Fibroblast of lung (primary cell): Measurements from ENCODE around the gene WDPCP. TPM values are rescaled to one million over a fixed set of nuclear protein-coding genes. Genes with fewer than 3 reads are reported as not detected.

Source experiments
- DNase-seq, 2 donors: peaks; one replicate each; pipeline versions ENCODE4 v3.0.0 to v3.0.0-alpha.2; 2010; ENCODE audit warnings: low read depth in 2 of 2
- H2AFZ ChIP-seq: 2 replicates; pipeline ENCODE4 v1.5.1; 2012; ENCODE audit warnings: low read length, control low read depth, inconsistent platforms
- H3K27ac ChIP-seq: 2 replicates; pipeline ENCODE4 v1.5.1; 2011; ENCODE audit warnings: low read length, control low read depth; ENCODE audit not compliant: insufficient read depth
- H3K27me3 ChIP-seq: 2 replicates; pipeline ENCODE4 v1.5.1; 2011; ENCODE audit warnings: mild to moderate bottlenecking, low read length; ENCODE audit not compliant: control insufficient read depth, insufficient read depth
- H3K36me3 ChIP-seq: 2 replicates; pipeline ENCODE4 v1.5.1; 2011; ENCODE audit warnings: low read length; ENCODE audit not compliant: control insufficient read depth, insufficient read depth
- H3K4me1 ChIP-seq: 2 replicates; pipeline ENCODE4 v1.5.1; 2011; ENCODE audit warnings: low read length; ENCODE audit not compliant: control insufficient read depth, insufficient read depth; ENCODE audit errors: extremely low read depth
- H3K4me2 ChIP-seq: 2 replicates; pipeline ENCODE4 v1.5.1; 2011; ENCODE audit warnings: low read length, control low read depth; ENCODE audit not compliant: insufficient read depth; ENCODE audit errors: extremely low read depth
- H3K4me3 ChIP-seq, 4 experiments: fragments of 200-600 bp in 1 of 4; sonication (generic) in 1 of 4; replicated peaks in 1 of 4; 2 replicates each; pipeline ENCODE4 v1.5.1; 2011 to 2016; ENCODE audit warnings: low read length in 4 of 4, low read depth in 3 of 4, mild to moderate bottlenecking in 3 of 4, control low read depth in 2 of 4, inconsistent platforms in 1 of 4, mixed read lengths in 1 of 4; ENCODE audit not compliant: insufficient read depth in 1 of 4; ENCODE audit errors: control extremely low read depth in 1 of 4
- H3K79me2 ChIP-seq: 2 replicates; pipeline ENCODE4 v1.5.1; 2012; ENCODE audit warnings: mild to moderate bottlenecking, low read length, inconsistent platforms; ENCODE audit not compliant: control insufficient read depth, insufficient read depth
- H3K9ac ChIP-seq: 2 replicates; pipeline ENCODE4 v1.5.1; 2011; ENCODE audit warnings: mild to moderate bottlenecking, low read length, control low read depth; ENCODE audit not compliant: insufficient read depth
- H3K9me3 ChIP-seq: 2 replicates; pipeline ENCODE4 v1.5.1; 2012; ENCODE audit warnings: low read depth, low read length; ENCODE audit not compliant: control insufficient read depth, insufficient read depth
- H4K20me1 ChIP-seq: 2 replicates; pipeline ENCODE4 v1.5.1; 2011; ENCODE audit warnings: low read length; ENCODE audit not compliant: control insufficient read depth, insufficient read depth; ENCODE audit errors: extremely low read depth
- EZH2 ChIP-seq: IDR thresholded peaks from 2 replicates; pipeline ENCODE4 v1.5.1; 2012; ENCODE audit warnings: low read length, control low read depth, mild to moderate bottlenecking; ENCODE audit errors: missing control alignments
- polyA minus RNA-seq: library from RNA; depleted of rRNA, polyadenylated mRNA; stranded (reverse); fragments of >200 nt; gene quantifications from 2 replicates; pipeline ENCODE4 v1.2.3, GENCODE V29; 2011; ENCODE audit warnings: low replicate concordance
- polyA plus RNA-seq, 2 donors: library from polyadenylated mRNA; depleted of rRNA in 1 of 2; stranded (reverse) in 1 of 2; unstranded in 1 of 2; fragments of >200 nt; gene quantifications; 2 replicates each; pipeline ENCODE4 v1.2.1, GENCODE V29; 2011 to 2012; ENCODE audit warnings: missing spikeins in 1 of 2
- total RNA-seq: library from RNA; depleted of rRNA; stranded (reverse); fragments of >200 nt; gene quantifications from 2 replicates; pipeline ENCODE4 v1.2.1, GENCODE V29; 2014
- TF ChIP-seq, protein P1 (sequence below), 2 donors: IDR thresholded peaks in 1 of 2; conservative IDR thresholded peaks in 1 of 2; 1 replicate in 1 of 2; 2 replicates in 1 of 2; pipeline ENCODE4 v1.5.1; 2011 to 2012; ENCODE audit warnings: low read length in 2 of 2, control low read depth in 1 of 2, inconsistent platforms in 1 of 2, low read depth in 1 of 2, mild to moderate bottlenecking in 1 of 2

Gene WDPCP, protein sequence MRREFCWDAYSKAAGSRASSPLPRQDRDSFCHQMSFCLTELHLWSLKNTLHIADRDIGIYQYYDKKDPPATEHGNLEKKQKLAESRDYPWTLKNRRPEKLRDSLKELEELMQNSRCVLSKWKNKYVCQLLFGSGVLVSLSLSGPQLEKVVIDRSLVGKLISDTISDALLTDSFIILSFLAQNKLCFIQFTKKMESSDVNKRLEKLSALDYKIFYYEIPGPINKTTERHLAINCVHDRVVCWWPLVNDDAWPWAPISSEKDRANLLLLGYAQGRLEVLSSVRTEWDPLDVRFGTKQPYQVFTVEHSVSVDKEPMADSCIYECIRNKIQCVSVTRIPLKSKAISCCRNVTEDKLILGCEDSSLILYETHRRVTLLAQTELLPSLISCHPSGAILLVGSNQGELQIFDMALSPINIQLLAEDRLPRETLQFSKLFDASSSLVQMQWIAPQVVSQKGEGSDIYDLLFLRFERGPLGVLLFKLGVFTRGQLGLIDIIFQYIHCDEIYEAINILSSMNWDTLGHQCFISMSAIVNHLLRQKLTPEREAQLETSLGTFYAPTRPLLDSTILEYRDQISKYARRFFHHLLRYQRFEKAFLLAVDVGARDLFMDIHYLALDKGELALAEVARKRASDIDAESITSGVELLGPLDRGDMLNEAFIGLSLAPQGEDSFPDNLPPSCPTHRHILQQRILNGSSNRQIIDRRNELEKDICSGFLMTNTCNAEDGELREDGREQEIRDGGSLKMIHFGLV
- 8.4 and 8.7 TPM in 2 replicates for total RNA-seq
- polyA plus RNA-seq, result 3.5 and 5.2 TPM in 2 replicates
- 1.8 and 2.5 TPM in 2 replicates for polyA plus RNA-seq (2012)
- 6.6 and 18.9 TPM in 2 replicates for polyA minus RNA-seq

DNA sequence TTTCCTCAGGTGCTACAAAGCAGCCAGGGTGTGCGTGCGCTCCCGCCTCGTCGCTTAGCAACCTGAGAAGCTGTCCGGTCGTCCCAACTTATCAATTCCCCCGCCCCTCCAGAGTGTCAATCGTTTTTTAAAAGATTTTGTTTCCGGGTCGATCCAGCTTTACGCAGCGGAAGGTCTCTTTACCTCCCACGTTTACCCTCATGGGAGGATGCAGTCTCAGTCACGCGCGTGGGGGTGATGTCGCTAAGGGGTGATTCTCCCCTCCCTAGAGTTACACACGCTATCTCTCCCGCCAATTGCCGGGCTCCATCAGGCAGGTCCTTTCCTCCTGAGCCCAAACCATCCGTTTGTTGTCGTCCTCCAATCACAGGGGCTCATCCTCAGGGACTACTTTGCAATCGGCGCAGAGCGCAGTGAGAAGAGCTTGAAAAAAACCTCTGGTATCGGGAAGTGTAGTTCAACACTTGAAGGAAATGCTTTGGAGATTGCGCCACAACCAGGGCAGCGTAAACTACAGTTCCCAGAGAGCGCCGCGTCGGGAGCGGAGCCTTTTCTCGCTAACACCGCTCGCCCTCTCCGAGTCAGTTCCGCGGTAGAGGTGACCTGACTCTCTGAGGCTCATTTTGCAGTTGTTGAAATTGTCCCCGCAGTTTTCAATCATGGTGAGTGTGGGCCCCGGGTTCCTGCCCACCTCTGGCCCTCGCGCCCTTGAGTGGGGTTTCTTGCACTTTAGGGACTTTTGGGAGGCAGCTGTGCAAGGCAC, at the start of gene WDPCP, which contains the start of gene MDH1:
Gene WDPCP, minus strand, starts transcription at position 93 of the 763 bp plus-strand sequence. CDS start 206 bp downstream, outside the sequence.
Gene MDH1, plus strand, starts transcription at position 579 of the 763 bp plus-strand sequence. Its CDS starts 81 bp downstream, at position 660.
- DNase-seq, result peak; percentile 100
- Histone ChIP-seq H3K9ac (peak within 1 kb of the TSS; percentile 83), H3K79me2 (peaks cover 38% of the 10 kb centered on the region), H4K20me1 (no peaks in the 10 kb centered on the region), H3K4me1 (peaks cover 6% of the 10 kb centered on the region), H3K9me3 (no peaks in the 10 kb centered on the region), H3K4me2 (peak within 1 kb of the TSS; percentile 72), H2AFZ (peak within 1 kb of the TSS; percentile 98), H3K27me3 (no peaks in the 10 kb centered on the region), H3K27ac (peak within 1 kb of the TSS; percentile 92), H3K36me3 (no peaks in the 10 kb centered on the region), H3K4me3 (peak within 1 kb of the TSS; percentile 96 to 98 (median 97))
- TF ChIP-seq, protein P1, sequence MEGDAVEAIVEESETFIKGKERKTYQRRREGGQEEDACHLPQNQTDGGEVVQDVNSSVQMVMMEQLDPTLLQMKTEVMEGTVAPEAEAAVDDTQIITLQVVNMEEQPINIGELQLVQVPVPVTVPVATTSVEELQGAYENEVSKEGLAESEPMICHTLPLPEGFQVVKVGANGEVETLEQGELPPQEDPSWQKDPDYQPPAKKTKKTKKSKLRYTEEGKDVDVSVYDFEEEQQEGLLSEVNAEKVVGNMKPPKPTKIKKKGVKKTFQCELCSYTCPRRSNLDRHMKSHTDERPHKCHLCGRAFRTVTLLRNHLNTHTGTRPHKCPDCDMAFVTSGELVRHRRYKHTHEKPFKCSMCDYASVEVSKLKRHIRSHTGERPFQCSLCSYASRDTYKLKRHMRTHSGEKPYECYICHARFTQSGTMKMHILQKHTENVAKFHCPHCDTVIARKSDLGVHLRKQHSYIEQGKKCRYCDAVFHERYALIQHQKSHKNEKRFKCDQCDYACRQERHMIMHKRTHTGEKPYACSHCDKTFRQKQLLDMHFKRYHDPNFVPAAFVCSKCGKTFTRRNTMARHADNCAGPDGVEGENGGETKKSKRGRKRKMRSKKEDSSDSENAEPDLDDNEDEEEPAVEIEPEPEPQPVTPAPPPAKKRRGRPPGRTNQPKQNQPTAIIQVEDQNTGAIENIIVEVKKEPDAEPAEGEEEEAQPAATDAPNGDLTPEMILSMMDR (conservative IDR thresholded peaks at IDR 0.05 in 1 of 2, IDR thresholded peaks at IDR 0.05 in 1 of 2; ENCODE audit: low read depth in 1 of 2, low read length in 2 of 2), result no peak
- TF ChIP-seq EZH2, result no peak

DNA sequence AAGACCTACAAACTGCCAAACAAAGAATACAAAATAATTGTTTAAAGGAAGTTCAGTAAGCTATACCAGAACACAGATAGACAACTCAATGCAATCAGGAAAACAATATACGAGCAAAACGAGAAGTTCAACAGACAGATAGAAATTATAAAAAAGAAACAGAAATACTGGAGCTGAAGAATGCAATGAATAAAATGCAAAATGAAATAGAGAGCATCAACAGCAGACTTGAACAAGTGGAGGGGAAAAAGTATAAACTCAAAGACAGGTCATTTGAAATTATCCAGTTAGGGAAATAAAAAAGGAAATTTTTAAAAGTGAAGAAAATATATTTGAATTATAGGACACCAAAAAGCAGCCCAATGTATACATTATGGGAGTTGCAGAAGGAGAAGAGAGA, 44.1 kb upstream of the WDPCP start:
- DNase-seq, result no peak
- H2AFZ ChIP-seq, result no peak overlapping the region
- no peak overlapping the region for H3K4me3 ChIP-seq
- no peaks in the 10 kb centered on the region for H4K20me1 ChIP-seq
- H3K4me2 ChIP-seq, result no peak overlapping the region
- no peaks in the 10 kb centered on the region for H3K36me3 ChIP-seq
- no peaks in the 10 kb centered on the region for H3K9me3 ChIP-seq
- H3K79me2 ChIP-seq, result no peaks in the 10 kb centered on the region
- H3K27ac ChIP-seq, result no peak overlapping the region
- TF ChIP-seq, protein P1 (conservative IDR thresholded peaks at IDR 0.05 in 1 of 2, IDR thresholded peaks at IDR 0.05 in 1 of 2; ENCODE audit: low read depth in 1 of 2, low read length in 2 of 2), result no peak
- no peak for TF ChIP-seq EZH2
- H3K4me1 ChIP-seq, result no peaks in the 10 kb centered on the region
- no peak overlapping the region for H3K9ac ChIP-seq
- no peaks in the 10 kb centered on the region for H3K27me3 ChIP-seq
